ENCODE data around the gene UBTD1.
"Not testable (repeated sequence)": the region's sequence is repeated elsewhere in the genome, so short reads cannot be mapped to it uniquely, and the experiment has no call there.

UBTD1 gene, protein sequence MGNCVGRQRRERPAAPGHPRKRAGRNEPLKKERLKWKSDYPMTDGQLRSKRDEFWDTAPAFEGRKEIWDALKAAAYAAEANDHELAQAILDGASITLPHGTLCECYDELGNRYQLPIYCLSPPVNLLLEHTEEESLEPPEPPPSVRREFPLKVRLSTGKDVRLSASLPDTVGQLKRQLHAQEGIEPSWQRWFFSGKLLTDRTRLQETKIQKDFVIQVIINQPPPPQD

GRCh38 chr10:97498841-97499560 is at the start of gene UBTD1:
Gene UBTD1 (plus strand): TSS chr10:97498924. CDS start chr10:97499204, 280 bp downstream.
- peak; percentile 22 to 41 (median 30) for DNase-seq

DNA sequence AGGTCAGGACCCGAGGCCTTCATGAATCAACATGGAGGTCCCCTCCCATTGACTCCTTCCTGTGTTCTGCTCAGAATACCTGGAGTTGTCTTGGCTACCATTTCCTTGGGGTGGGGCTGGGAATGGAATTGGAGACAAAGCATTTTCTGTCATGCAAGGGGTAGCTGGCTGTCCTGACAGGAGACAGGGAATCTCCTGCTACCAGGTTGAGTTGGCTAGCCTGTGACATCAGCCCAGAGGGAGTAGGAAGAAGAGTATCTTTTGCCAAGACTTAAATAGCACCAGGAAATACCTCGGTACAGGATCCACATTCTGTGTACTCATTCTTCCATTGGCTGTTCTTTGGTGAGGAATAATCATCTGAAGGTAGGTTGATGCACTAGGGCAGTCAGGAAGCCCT is 47.9 kb upstream of the UBTD1 start:
- no peak for DNase-seq

GRCh38 chr10:97451605-97452004 is 47.1 kb upstream of the UBTD1 start:
- DNase-seq, result no peak

DNA sequence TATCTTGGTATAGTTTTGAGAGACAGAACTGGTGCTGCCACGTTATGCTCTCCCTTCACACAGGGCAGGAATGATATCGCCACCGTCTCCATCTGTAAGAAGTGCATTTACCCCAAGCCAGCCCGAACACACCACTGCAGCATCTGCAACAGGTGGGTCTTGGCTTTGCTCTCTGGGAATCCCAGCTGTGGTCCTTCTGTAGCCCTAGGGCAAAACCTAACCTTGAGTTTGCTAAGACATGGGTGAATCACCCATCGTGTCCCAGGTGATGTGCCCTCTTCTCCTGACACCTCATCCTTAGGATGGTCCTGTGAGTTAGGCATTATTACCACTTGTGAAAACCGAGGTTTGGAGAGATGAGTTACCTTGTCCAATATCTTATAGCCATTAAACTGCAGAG is 46.4 kb upstream of the UBTD1 start:
- no peak for DNase-seq

DNA sequence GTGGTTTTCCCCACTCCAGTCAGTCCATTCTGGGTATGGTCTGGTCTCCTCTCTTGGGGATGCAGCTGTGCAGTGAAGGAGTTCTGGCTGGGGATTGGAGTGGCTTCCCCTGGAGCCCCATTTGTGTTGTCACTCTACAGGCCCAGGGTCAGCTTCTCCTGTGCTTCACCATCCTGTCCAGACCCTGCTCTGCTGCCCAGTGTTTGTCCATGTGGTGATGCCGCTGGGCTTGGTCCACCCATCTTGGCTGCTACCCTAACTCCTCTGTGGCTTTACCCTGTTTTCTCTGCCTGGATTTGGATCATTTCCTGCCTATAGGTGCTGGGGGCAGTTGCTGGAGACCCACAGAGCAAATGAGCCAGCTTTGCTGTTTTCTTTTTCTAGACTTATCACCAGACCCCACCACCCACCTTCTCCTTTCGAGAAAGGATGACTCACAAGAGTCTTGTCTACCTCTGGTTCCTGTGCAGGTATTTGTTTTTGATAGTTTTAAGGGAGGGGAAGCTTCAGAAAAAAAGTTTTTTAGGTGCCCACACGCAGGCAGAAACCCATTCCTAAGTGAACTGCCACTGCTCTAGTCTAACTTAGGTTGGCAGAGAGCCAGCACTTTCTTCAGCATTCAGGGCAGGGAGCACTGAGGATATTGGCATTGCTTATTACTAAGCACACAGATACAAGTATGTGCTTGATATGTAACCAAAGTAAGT is 44.2 kb upstream of the UBTD1 start:
- peak in 1 of 4 experiments; percentile 25 for DNase-seq

- no peak for DNase-seq
These were observed 42.6 kb upstream of the UBTD1 start for GRCh38 chr10:97456034-97456685.

DNA sequence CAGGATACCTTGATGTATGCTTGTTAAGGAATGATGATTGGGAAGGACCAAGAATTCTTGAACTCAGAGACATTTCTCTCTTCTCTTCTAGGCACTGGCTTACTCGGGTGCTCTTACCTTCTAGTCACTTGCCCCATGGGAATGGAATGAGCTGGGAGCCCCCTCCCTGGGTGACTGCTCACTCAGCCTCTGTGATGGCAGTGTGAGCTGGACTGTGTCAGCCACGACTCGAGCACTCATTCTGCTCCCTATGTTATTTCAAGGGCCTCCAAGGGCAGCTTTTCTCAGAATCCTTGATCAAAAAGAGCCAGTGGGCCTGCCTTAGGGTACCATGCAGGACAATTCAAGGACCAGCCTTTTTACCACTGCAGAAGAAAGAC is 42.0 kb upstream of the UBTD1 start:
- DNase-seq, result no peak

DNA sequence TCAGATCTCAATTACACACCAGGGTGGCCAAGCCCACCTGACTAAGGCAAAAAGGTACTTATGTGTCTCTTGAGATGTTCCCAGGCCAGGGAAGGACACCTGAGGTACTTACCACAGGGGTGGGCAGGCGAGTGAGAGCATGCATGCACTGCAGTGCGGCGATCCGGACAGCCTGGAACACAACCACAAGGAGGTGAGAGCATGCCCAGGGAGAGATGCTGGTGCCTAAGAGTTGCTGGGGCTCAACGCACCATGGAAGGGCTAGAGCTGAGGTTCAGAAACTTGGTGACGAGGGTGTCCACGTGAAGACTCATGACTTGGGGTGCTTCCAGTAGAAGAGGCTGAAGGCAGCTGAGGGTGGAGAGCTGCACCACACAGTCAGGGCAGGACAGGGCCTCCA is 39.6 kb upstream of the UBTD1 start:
- no peak for DNase-seq

GRCh38 chr10:97459933-97460332 is 38.8 kb upstream of the UBTD1 start:
- no peak for DNase-seq

- no peak for DNase-seq
These were observed 36.4 kb upstream of the UBTD1 start for GRCh38 chr10:97462309-97462708.

- DNase-seq, result no peak
These were observed 35.2 kb upstream of the UBTD1 start for GRCh38 chr10:97463363-97464132.

GRCh38 chr10:97464226-97464625 is 34.5 kb upstream of the UBTD1 start:
- DNase-seq, result no peak

- DNase-seq, result no peak
These were observed 32.7 kb upstream of the UBTD1 start for GRCh38 chr10:97465982-97466381.

DNA sequence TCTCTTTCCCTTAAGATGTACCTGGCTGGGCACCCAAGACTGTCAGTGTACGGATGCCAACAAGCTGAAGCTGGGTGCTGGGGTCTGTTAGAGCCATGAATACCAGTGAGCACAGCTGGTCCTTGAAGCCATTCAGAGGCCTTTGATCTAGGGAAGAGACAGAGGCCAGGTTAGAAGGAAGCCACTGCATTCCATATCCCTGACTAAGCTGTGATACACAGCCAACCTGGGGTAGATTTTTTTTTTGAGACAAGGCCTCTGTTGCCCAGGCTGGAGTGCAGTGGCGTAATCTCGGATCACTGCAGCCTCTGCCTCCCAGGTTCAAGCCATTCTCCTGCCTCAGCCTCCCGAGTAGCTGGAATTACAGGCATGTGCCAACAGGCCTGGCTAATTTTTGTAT is 32.0 kb upstream of the UBTD1 start:
- DNase-seq, result no peak

- DNase-seq, result no peak
These were observed 30.6 kb upstream of the UBTD1 start for GRCh38 chr10:97468162-97468561.

GRCh38 chr10:97468781-97469180 is 29.9 kb upstream of the UBTD1 start:
- not testable (repeated sequence) for DNase-seq

DNA sequence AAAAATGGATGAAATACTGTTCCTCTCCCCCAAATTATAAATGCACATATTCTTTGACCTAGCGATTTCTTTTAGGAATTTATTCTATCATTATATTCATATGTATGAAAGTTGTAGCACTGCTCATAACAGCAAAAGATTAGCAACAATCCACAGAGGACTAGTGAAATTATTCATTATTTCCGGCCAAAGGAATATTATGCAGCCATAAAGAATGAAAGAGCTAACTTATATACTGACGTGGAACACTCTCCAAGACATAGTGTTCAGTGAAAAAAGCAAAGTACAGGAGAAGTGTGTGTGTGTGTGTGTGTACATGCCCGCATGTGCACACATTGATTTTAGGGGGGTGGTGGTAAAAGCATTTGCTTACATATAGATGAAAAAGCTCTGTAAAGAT is 23.8 kb upstream of the UBTD1 start:
- DNase-seq, result no peak

GRCh38 chr10:97475936-97476594 is 22.7 kb upstream of the UBTD1 start:
- no peak for DNase-seq

GRCh38 chr10:97479410-97479809 is 19.3 kb upstream of the UBTD1 start:
- not testable (repeated sequence) for DNase-seq

GRCh38 chr10:97479939-97480338 is 18.8 kb upstream of the UBTD1 start:
- no peak for DNase-seq

- DNase-seq, result no peak
These were observed 17.7 kb upstream of the UBTD1 start for GRCh38 chr10:97481071-97481470.

DNA sequence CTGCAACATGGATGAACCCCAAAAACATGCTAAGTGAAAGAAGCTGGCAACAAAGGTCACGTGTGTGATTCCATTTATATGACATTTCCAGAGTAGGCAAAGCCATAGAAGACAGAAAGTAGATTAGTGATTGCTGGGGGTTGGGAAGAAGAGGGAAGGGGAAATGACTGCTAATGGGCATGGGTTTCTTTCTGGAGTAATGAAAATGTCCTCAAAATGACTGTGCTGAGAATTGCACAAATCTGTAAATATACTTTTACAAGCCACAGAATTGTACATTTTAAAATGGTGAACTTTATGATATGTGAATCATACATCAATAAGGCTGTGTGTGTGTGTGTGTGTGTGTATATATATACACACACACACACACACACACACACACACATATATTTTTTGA is 16.3 kb upstream of the UBTD1 start:
- DNase-seq, result no peak
